ENCODE measurements around the gene NUSAP1.
A peak's percentile ranks its signal among the peaks of the same experiment; 100 is the strongest.
"Not testable (repeated sequence)": the region's sequence is repeated elsewhere in the genome, so short reads cannot be mapped to it uniquely, and the experiment has no call there.

The NUSAP1 gene

DNA sequence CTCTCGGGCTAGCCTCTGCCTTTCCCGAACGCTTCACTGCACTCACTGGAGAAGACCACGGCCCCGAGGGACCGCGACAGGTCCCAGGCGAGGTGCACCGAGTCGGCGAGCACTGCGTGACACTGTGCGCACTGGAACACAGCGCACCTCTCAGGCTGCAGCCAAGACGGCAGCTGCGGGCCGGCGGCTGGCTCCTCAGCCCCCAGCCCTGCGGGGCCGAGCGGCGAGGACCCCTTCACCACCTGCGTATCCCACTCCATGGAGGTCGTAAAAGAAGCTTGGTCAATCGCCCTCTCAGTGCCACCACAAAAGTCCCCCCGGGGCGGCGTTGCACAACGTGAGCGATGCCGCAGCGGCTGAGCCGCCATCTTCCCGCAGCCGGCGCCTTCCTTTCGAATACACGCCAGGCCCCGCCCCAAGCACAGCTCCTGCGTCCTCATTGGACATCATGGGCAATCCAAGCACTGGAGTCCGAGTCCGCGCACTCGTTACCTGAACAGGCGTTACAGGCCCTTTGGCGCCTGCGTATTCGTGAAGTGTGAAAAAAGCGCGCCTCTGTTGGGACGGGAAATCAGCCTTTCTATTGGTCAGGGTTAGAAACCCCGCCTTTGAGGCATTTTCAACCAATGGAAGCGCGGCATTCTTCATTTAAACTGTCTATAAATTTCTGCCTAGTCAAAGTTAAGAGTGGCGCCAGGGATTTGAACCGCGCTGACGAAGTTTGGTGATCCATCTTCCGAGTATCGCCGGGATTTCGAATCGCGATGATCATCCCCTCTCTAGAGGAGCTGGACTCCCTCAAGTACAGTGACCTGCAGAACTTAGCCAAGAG, at the start of gene NUSAP1, which contains the start of gene OIP5:
TSS of gene NUSAP1 (plus strand) at position 688 of the 832 bp plus-strand sequence. CDS start at position 765, 77 bp downstream.
TSS of gene OIP5 (minus strand) at position 398 of the 832 bp plus-strand sequence. CDS start at position 368, 30 bp downstream.
- no CpG with 5 or more reads among the region's 64 CpGs for WGBS (ENCODE audit: insufficient coverage, insufficient read length)

DNA sequence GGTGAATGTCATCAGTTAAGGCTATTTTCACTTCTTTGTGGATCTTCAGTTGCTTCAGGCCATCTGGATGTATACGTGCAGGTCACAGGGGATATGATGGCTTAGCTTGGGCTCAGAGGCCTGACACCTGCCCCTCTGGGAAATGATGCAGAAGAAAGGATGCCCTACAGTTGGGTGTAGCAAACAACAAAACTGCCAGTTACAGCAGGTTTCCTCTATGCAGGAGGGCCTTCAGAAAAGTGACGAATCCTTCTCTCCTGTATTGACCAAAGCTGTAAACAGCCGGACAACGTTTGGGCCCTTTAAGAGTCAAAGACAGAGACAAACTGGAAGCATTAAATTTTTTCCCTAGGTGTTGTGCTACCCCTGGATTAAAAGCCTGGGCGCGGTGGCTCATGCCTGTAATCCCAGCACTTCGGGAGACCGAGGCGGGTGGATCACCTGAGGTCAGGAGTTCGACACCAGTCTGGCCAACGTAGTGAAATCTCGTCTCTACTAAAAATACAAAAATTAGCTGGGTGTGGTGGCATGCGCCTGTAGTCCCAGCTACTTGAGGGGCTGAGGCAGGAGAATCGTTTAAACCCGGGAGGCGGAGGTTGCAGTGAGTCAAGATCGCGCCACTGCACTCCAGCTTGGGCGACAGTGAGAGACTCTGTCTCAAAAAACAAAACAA, 49.6 kb upstream of the NUSAP1 start:
- peaks cover 10% of the 10 kb centered on the region; the same call in 1 of the 2 replicates for H3K36me3 ChIP-seq (ENCODE audit: control insufficient read depth, insufficient read depth, low read length)
- not testable (repeated sequence) for H3K4me3 ChIP-seq (ENCODE audit: low read length); H3K27me3 ChIP-seq (ENCODE audit: control insufficient read depth, insufficient read depth, low read length); H3K9me3 ChIP-seq (ENCODE audit: control insufficient read depth, insufficient read depth, low read length); H3K4me1 ChIP-seq (ENCODE audit: control insufficient read depth, insufficient read depth, low read length); H3K27ac ChIP-seq (ENCODE audit: low read length); DNase-seq (ENCODE audit: low read depth, low spot score)
- no CpG with 5 or more reads among the region's 19 CpGs for WGBS (ENCODE audit: insufficient coverage, insufficient read length)

More for the DNA sequence above, at the start of gene NUSAP1, which contains the start of gene OIP5:
- Histone ChIP-seq H3K4me1 (ENCODE audit: control insufficient read depth, insufficient read depth, low read length) (no peaks in the 10 kb centered on the region), H3K9me3 (ENCODE audit: control insufficient read depth, insufficient read depth, low read length) (no peaks in the 10 kb centered on the region), H3K36me3 (ENCODE audit: control insufficient read depth, insufficient read depth, low read length) (no peaks in the 10 kb centered on the region), H3K27me3 (ENCODE audit: control insufficient read depth, insufficient read depth, low read length) (no peaks in the 10 kb centered on the region), H3K4me3 (ENCODE audit: low read length) (peak within 1 kb of the TSS; percentile 92), H3K27ac (ENCODE audit: low read length) (no peak within 1 kb of the TSS)
- DNase-seq (ENCODE audit: low read depth, low spot score) = peak; percentile 96

- H3K4me3 ChIP-seq (ENCODE audit: low read length) = peak overlapping the region; percentile 88
- no peaks in the 10 kb centered on the region for H3K27me3 ChIP-seq (ENCODE audit: control insufficient read depth, insufficient read depth, low read length)
- H3K9me3 ChIP-seq (ENCODE audit: control insufficient read depth, insufficient read depth, low read length) = no peaks in the 10 kb centered on the region
- WGBS (ENCODE audit: insufficient coverage, insufficient read length) = no CpG with 5 or more reads among the region's 61 CpGs
- peak; percentile 97 for DNase-seq (ENCODE audit: low read depth, low spot score)
- peaks cover 15% of the 10 kb centered on the region; the same call in 1 of the 2 replicates for H3K36me3 ChIP-seq (ENCODE audit: control insufficient read depth, insufficient read depth, low read length)
- H3K4me1 ChIP-seq (ENCODE audit: control insufficient read depth, insufficient read depth, low read length) = no peaks in the 10 kb centered on the region; the same call in 1 of the 2 replicates
- no peak overlapping the region for H3K27ac ChIP-seq (ENCODE audit: low read length)
Observed at GRCh38 chr15:41283653-41284426, 48.8 kb upstream of the NUSAP1 start.

DNA sequence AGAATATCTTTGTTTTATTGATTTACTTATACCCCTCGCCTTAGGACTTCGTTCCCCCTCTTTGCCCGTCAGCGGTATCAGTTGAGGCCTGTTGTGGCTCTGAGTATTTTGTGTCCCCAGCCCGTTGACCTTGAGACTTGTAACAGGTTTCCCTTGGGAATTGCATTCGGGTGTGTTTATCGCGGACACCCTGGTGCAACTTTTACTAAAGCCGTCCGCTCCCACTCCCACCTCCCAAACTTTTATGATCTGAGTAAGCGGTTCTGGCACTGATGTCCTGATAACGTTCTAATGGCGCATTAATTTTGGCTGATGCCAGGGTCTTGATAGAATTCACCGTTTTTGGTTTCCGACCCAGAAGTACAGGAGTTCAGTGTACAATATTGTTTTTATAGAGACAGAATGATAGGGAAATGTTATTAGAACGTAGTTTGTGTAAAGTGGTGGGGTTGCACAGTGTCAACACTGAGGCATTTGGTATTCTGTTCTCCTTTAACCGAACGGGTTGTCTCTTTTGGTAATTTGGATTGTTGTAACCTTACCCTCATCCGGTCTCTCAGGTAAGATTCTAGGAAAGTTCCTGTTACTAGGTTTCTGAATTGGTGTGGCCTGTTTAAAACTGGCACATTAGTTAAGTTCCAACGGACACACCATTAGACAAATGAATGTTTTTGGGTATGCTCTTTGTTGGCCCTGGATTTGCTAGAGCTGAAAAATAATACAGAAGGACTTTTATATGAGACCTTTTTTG, 48.1 kb upstream of the NUSAP1 start:
- DNase-seq (ENCODE audit: low read depth, low spot score) = no peak
- peaks cover 15% of the 10 kb centered on the region; the same call in 1 of the 2 replicates for H3K36me3 ChIP-seq (ENCODE audit: control insufficient read depth, insufficient read depth, low read length)

GRCh38 chr15:41285285-41285684, 47.4 kb upstream of the NUSAP1 start:
- Histone ChIP-seq H3K9me3 (ENCODE audit: control insufficient read depth, insufficient read depth, low read length) (no peaks in the 10 kb centered on the region), H3K27ac (ENCODE audit: low read length) (no peak overlapping the region), H3K27me3 (ENCODE audit: control insufficient read depth, insufficient read depth, low read length) (no peaks in the 10 kb centered on the region), H3K36me3 (ENCODE audit: control insufficient read depth, insufficient read depth, low read length) (peaks cover 15% of the 10 kb centered on the region; the same call in 1 of the 2 replicates), H3K4me1 (ENCODE audit: control insufficient read depth, insufficient read depth, low read length) (no peaks in the 10 kb centered on the region; the same call in 1 of the 2 replicates), H3K4me3 (ENCODE audit: low read length) (peak overlapping the region; percentile 88; the same call in 1 of the 2 replicates)
- WGBS (ENCODE audit: insufficient coverage, insufficient read length) = no CpG with 5 or more reads among the region's 7 CpGs
- no peak for DNase-seq (ENCODE audit: low read depth, low spot score)

More for the DNA sequence above, 48.1 kb upstream of the NUSAP1 start:
- no peak overlapping the region for H3K27ac ChIP-seq (ENCODE audit: low read length)
- H3K9me3 ChIP-seq (ENCODE audit: control insufficient read depth, insufficient read depth, low read length) = no peaks in the 10 kb centered on the region
- no CpG with 5 or more reads among the region's 20 CpGs for WGBS (ENCODE audit: insufficient coverage, insufficient read length)
- H3K4me3 ChIP-seq (ENCODE audit: low read length) = peak overlapping the region; percentile 88
- no peaks in the 10 kb centered on the region; the same call in 1 of the 2 replicates for H3K4me1 ChIP-seq (ENCODE audit: control insufficient read depth, insufficient read depth, low read length)
- H3K27me3 ChIP-seq (ENCODE audit: control insufficient read depth, insufficient read depth, low read length) = no peaks in the 10 kb centered on the region

DNA sequence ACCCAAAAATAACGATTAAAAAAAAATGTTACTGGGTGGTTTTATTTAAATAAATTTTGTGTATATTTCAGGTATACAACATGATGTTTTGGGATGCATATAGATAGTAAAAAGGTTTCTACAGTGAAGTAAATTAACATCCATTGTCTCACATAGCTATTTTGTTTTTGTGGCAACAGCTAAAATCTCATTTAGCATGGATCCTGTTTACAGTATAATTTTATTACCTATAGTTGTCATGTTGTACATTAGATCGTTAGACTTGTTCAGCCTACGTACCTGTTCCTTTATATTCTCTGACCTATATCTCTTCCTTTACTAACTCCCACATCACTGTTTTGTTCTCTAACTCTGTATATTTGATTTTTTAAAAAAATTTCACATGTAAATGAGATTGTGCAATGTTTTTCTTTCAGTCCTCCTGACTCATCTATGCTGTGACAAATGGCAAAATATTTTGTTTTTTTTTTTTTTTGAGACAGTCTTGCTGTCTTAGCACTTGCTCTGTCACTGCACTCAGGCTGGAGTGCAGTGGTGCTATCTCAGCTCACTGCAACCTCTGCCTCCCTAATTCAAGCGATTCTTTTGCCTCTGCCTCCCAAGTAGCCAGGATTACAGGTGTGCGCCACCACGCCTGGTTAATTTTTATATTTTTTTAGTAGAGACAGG, 45.9 kb upstream of the NUSAP1 start:
- H3K27ac ChIP-seq (ENCODE audit: low read length) = no peak overlapping the region

GRCh38 chr15:41288464-41288863, 44.2 kb upstream of the NUSAP1 start:
- H3K4me1 ChIP-seq (ENCODE audit: control insufficient read depth, insufficient read depth, low read length) = no peaks in the 10 kb centered on the region
- WGBS (ENCODE audit: insufficient coverage, insufficient read length) = no CpG with 5 or more reads among the region's 1 CpG
- H3K36me3 ChIP-seq (ENCODE audit: control insufficient read depth, insufficient read depth, low read length) = peaks cover 15% of the 10 kb centered on the region; the same call in 1 of the 2 replicates
- DNase-seq (ENCODE audit: low read depth, low spot score) = no peak
- no peak overlapping the region for H3K27ac ChIP-seq (ENCODE audit: low read length)
- no peak overlapping the region for H3K4me3 ChIP-seq (ENCODE audit: low read length)
- no peaks in the 10 kb centered on the region for H3K27me3 ChIP-seq (ENCODE audit: control insufficient read depth, insufficient read depth, low read length)
- no peaks in the 10 kb centered on the region for H3K9me3 ChIP-seq (ENCODE audit: control insufficient read depth, insufficient read depth, low read length)

More for the DNA sequence above, 45.9 kb upstream of the NUSAP1 start:
- H3K4me1 ChIP-seq (ENCODE audit: control insufficient read depth, insufficient read depth, low read length) = no peaks in the 10 kb centered on the region; the same call in 1 of the 2 replicates
- WGBS (ENCODE audit: insufficient coverage, insufficient read length) = no CpG with 5 or more reads among the region's 6 CpGs
- no peak overlapping the region for H3K4me3 ChIP-seq (ENCODE audit: low read length)
- no peaks in the 10 kb centered on the region for H3K9me3 ChIP-seq (ENCODE audit: control insufficient read depth, insufficient read depth, low read length)
- no peaks in the 10 kb centered on the region for H3K27me3 ChIP-seq (ENCODE audit: control insufficient read depth, insufficient read depth, low read length)
- no peak for DNase-seq (ENCODE audit: low read depth, low spot score)
- H3K36me3 ChIP-seq (ENCODE audit: control insufficient read depth, insufficient read depth, low read length) = peaks cover 15% of the 10 kb centered on the region; the same call in 1 of the 2 replicates

- Histone ChIP-seq H3K36me3 (ENCODE audit: control insufficient read depth, insufficient read depth, low read length) (peaks cover 15% of the 10 kb centered on the region; the same call in 1 of the 2 replicates), H3K4me3 (ENCODE audit: low read length) (no peak overlapping the region), H3K27me3 (ENCODE audit: control insufficient read depth, insufficient read depth, low read length) (no peaks in the 10 kb centered on the region), H3K4me1 (ENCODE audit: control insufficient read depth, insufficient read depth, low read length) (no peaks in the 10 kb centered on the region), H3K27ac (ENCODE audit: low read length) (no peak overlapping the region), H3K9me3 (ENCODE audit: control insufficient read depth, insufficient read depth, low read length) (no peaks in the 10 kb centered on the region)
- DNase-seq (ENCODE audit: low read depth, low spot score) = no peak
- no CpG with 5 or more reads among the region's 2 CpGs for WGBS (ENCODE audit: insufficient coverage, insufficient read length)
Observed at GRCh38 chr15:41289953-41290352, 42.7 kb upstream of the NUSAP1 start.

- Histone ChIP-seq H3K4me1 (ENCODE audit: control insufficient read depth, insufficient read depth, low read length) (no peaks in the 10 kb centered on the region), H3K4me3 (ENCODE audit: low read length) (no peak overlapping the region), H3K27ac (ENCODE audit: low read length) (no peak overlapping the region), H3K27me3 (ENCODE audit: control insufficient read depth, insufficient read depth, low read length) (no peaks in the 10 kb centered on the region), H3K9me3 (ENCODE audit: control insufficient read depth, insufficient read depth, low read length) (no peaks in the 10 kb centered on the region), H3K36me3 (ENCODE audit: control insufficient read depth, insufficient read depth, low read length) (peaks cover 15% of the 10 kb centered on the region; the same call in 1 of the 2 replicates)
- no CpG with 5 or more reads among the region's 9 CpGs for WGBS (ENCODE audit: insufficient coverage, insufficient read length)
- DNase-seq (ENCODE audit: low read depth, low spot score) = no peak
Observed at GRCh38 chr15:41291065-41291631, 41.5 kb upstream of the NUSAP1 start.

All from iPS DF 6.9 (cell line).